ENCODE results near the gene CCDC24. TPM values are rescaled to one million over a fixed set of nuclear protein-coding genes. Genes with fewer than 3 reads are reported as not detected.

Gene CCDC24
- total RNA-seq, 4 donors from 2014 or later = 12.4 to 18.2 (median 15.7) TPM

DNA sequence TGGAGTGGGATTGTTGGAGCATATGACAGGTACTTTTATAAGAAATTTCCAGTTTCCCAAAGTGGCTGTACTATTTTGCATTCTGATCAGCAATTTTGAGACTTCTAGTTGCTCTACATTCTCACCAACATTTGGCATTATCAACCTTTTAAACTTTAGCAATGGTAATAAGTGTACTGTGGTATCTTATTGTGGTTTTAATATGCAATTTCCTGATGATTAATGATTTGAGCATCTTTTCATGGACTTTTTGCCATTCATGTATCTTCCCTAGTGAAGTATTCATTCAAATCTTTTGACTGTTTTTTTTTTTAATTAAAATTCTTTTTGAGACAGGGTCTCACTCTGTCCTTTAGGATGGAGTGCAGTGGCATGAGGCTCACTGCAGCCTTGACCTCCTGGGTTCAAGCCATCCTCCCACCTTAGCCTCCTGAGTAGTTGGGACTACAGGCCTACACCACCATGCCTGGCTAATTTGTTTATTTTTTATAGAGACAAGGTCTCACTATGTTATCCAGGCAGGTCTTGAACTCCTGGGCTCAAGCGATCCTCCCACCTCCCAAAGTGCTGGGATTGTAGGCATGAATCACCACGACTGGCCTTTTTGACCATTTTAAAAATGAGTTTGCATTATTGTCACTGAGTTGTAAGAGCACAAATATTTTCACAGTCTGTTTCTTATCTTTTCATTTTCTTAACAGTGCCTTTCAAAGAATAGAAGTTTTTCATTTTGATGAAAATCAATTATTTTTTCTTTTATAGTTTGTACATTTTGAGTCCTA lies 47.7 kb downstream of the CCDC24 start:
- H3K27me3 ChIP-seq = no peaks in the 10 kb centered on the region
- H3K36me3 ChIP-seq = no peaks in the 10 kb centered on the region
- TF ChIP-seq POLR2A (IDR thresholded peaks at IDR 0.05) = no peak
- H3K4me3 ChIP-seq = no peak overlapping the region
- H3K9me3 ChIP-seq = no peaks in the 10 kb centered on the region
- peaks cover 0 to 16% (median 0%) of the 10 kb centered on the region in 4 donors for H3K4me1 ChIP-seq
- no peak for DNase-seq
- H3K27ac ChIP-seq = no peak overlapping the region

DNA sequence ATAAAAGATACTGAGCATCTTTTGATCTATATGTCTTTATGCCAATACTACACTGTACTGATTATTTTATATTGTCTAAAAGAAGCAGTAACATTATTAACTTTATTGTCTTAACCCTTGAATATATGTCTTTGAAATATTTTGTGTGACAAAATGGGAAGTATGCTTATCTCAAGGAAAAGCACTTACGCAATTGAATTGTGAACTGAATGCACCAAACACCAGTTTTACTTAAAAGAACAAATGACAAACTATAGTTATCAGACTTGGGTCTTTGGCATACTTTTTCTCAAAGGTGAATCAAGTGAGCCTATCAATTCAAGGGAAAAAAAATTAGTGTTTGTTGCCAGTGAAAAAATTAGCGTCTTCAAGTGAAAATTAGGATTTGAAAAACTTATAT lies 49.0 kb downstream of the CCDC24 start:
- Histone ChIP-seq H3K27ac (no peak overlapping the region), H3K4me3 (no peak overlapping the region), H3K27me3 (no peaks in the 10 kb centered on the region), H3K36me3 (no peaks in the 10 kb centered on the region), H3K9me3 (no peaks in the 10 kb centered on the region), H3K4me1 (peaks cover 0 to 16% (median 0%) of the 10 kb centered on the region in 4 donors)
- no peak for DNase-seq
- no peak for TF ChIP-seq POLR2A (IDR thresholded peaks at IDR 0.05)
- TF ChIP-seq, protein P1, sequence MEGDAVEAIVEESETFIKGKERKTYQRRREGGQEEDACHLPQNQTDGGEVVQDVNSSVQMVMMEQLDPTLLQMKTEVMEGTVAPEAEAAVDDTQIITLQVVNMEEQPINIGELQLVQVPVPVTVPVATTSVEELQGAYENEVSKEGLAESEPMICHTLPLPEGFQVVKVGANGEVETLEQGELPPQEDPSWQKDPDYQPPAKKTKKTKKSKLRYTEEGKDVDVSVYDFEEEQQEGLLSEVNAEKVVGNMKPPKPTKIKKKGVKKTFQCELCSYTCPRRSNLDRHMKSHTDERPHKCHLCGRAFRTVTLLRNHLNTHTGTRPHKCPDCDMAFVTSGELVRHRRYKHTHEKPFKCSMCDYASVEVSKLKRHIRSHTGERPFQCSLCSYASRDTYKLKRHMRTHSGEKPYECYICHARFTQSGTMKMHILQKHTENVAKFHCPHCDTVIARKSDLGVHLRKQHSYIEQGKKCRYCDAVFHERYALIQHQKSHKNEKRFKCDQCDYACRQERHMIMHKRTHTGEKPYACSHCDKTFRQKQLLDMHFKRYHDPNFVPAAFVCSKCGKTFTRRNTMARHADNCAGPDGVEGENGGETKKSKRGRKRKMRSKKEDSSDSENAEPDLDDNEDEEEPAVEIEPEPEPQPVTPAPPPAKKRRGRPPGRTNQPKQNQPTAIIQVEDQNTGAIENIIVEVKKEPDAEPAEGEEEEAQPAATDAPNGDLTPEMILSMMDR (IDR thresholded peaks at IDR 0.05) = no peak

DNA sequence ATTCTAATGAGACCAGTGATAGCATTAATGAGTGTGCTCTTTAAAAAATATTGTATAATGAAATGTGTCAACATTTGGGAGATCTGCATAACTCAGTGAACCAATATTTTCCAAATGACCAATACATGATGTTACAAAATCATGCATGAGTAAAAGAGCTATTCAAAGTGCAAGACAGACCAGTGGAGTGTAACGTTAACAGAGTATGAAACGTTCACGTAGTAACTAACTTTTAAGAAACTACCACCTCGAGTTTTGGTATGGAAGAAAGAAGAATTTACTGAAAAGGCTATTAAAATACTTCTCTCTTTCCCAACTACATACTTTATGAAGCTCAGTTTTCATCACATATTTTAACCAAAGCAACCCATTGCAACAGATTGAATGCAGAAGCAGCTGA lies 49.4 kb downstream of the CCDC24 start:
- no peaks in the 10 kb centered on the region for H3K36me3 ChIP-seq

DNA sequence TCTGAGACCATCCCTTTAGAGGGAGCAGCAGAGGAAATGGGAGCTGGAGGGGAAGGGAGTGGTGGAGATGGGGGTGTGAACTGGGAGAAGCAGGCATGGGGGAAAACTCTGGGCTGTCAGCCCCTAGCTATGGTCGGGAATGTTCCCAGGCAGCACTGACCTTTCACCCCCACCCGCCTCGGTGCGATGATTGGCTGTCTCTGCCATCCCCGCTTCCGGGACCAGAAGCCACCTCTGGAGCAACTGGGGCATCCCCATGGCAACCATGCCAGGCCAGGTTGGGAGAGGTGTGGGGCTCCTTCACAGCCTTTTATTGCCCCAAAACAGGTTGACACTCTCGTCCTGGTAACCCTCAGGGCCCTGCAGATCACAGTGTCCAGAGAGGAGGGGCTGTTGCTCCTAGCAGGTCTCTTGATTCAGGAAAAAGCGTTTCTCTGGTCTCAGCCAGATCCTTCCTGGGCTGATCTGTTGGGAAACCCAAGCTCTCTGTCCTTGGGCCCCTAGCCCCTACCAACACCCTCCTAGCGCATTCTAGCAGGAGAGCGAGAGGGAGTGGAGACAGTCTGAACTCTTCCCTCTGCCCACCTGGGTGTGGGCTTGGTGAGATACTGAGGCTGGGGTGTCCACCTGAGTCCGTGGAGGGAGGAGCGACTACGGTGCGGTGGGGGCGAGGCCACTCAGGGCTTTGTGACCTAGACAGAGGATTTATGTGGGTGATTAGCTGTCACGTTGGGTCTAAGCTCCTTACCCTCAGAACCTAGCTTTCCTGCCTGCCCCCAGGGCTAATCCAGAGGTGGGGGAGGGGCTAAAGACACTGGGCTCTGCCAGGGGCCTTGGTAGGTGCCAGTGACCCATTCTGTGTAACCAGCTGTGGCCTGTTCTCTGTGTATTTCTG lies 52.0 kb downstream of the CCDC24 start:
- no peak for DNase-seq
- no peaks in the 10 kb centered on the region for H3K27me3 ChIP-seq
- no peaks in the 10 kb centered on the region for H3K4me1 ChIP-seq
- TF ChIP-seq, protein P1 (IDR thresholded peaks at IDR 0.05) = no peak
- TF ChIP-seq POLR2A (IDR thresholded peaks at IDR 0.05) = no peak
- no peaks in the 10 kb centered on the region for H3K9me3 ChIP-seq
- H3K36me3 ChIP-seq = no peaks in the 10 kb centered on the region
- no peak overlapping the region for H3K4me3 ChIP-seq
- H3K27ac ChIP-seq = no peak overlapping the region

More for the DNA sequence above, 49.4 kb downstream of the CCDC24 start:
- no peaks in the 10 kb centered on the region for H3K9me3 ChIP-seq
- H3K27me3 ChIP-seq = no peaks in the 10 kb centered on the region
- H3K4me3 ChIP-seq = no peak overlapping the region
- peaks cover 0 to 11% (median 0%) of the 10 kb centered on the region in 4 donors for H3K4me1 ChIP-seq
- H3K27ac ChIP-seq = no peak overlapping the region
- TF ChIP-seq, protein P1 (IDR thresholded peaks at IDR 0.05) = no peak
- no peak for TF ChIP-seq POLR2A (IDR thresholded peaks at IDR 0.05)
- no peak for DNase-seq

DNA sequence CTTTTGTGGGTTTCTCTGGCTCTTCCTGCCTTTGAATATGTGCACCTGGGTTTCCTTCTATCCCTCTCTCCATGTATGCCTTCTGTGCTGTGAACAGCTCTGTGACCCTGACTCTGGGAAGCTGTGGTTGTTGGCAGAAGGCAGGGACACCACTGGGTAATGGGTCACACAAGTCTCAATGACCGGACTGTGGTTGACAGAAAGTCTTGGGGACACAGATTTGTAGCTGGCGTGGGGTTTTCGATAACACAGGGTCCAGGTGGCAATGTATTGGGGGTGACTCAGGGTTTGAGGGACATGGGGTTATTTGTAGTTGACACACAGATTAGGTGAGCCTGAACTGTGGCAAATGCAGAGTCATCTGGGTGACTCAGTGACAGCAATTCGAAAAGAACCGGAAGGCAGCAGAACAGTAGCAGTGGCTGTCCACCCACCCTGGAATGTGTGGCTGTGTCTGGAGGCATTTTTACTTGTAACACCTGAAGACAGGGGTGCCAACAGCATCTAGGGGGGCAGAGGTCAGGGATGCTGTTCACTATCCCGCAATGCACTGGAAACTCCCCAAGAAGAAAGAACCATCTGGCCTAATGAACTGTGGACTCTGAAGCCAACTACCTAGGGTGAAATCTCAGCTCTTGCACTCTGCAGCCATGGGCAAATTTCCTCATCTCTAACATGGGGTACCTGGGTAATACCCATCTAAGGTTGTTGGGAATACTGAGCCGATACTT lies 52.8 kb downstream of the CCDC24 start:
- H3K9me3 ChIP-seq = no peaks in the 10 kb centered on the region
- H3K4me3 ChIP-seq = no peak overlapping the region
- DNase-seq = no peak
- no peak overlapping the region for H3K27ac ChIP-seq
- no peaks in the 10 kb centered on the region for H3K36me3 ChIP-seq
- no peaks in the 10 kb centered on the region for H3K27me3 ChIP-seq
- H3K4me1 ChIP-seq = no peaks in the 10 kb centered on the region
- TF ChIP-seq POLR2A (IDR thresholded peaks at IDR 0.05) = no peak
- TF ChIP-seq, protein P1 (IDR thresholded peaks at IDR 0.05) = no peak

Measured in Peyer's patch (tissue), 4 donors.